SU-DHL-6 (cell line): Measurements from ENCODE around the gene MAGEL2.

Experiments used
- H2AFZ ChIP-seq: fragments of 200-600 bp; sonication (generic); 2 replicates; pipeline ENCODE4 v1.6.1; 2014; ENCODE audit warnings: low read depth, mild to moderate bottlenecking, moderate library complexity, mixed read lengths, antibody characterized with exemption, low read length; ENCODE audit not compliant: severe bottlenecking
- H3F3A ChIP-seq: fragments of 200-600 bp; shearing (Covaris generic); 2 replicates; pipeline ENCODE4 v1.6.0; 2016; ENCODE audit warnings: antibody characterized with exemption, mild to moderate bottlenecking; ENCODE audit not compliant: insufficient read depth
- H3K27ac ChIP-seq: fragments of 200-600 bp; sonication (generic); 2 replicates; pipeline ENCODE4 v1.5.1; 2016; ENCODE audit warnings: low read depth, mild to moderate bottlenecking, low read length, moderate library complexity, mixed read lengths
- H3K27me3 ChIP-seq: fragments of 200-600 bp; sonication (generic), shearing (Covaris generic); 2 replicates; pipeline ENCODE4 v1.6.0; 2014; ENCODE audit warnings: mild to moderate bottlenecking, low read length
- H3K36me3 ChIP-seq: fragments of 200-600 bp; sonication (generic); 2 replicates; pipeline ENCODE4 v1.6.1; 2014; ENCODE audit warnings: mild to moderate bottlenecking, low read length, mixed read lengths
- H3K4me2 ChIP-seq: fragments of 300-600, 200-600 bp; shearing (Covaris generic), sonication (generic); 2 replicates; pipeline ENCODE4 v1.6.0; 2014; ENCODE audit warnings: low read length, low read depth, mild to moderate bottlenecking; ENCODE audit not compliant: poor library complexity, severe bottlenecking
- H3K4me3 ChIP-seq: fragments of 200-600 bp; sonication (generic); 2 replicates; pipeline ENCODE4 v1.5.1; 2014; ENCODE audit warnings: antibody characterized with exemption, low read length, mild to moderate bottlenecking, mixed read lengths; ENCODE audit not compliant: insufficient read depth, poor library complexity, severe bottlenecking
- H3K79me2 ChIP-seq: fragments of 200-600 bp; sonication (generic); 2 replicates; pipeline ENCODE4 v1.6.1; 2014; ENCODE audit warnings: mild to moderate bottlenecking, low read length, moderate library complexity; ENCODE audit not compliant: insufficient read depth
- H3K9ac ChIP-seq: fragments of 200-600 bp; sonication (generic); 2 replicates; pipeline ENCODE4 v1.7.0; 2014; ENCODE audit warnings: mild to moderate bottlenecking, low read length
- H3K9me2 ChIP-seq: fragments of 200-600 bp; sonication (generic); replicated peaks from 2 replicates; pipeline ENCODE4 v1.6.1; 2014; ENCODE audit warnings: low read length; ENCODE audit not compliant: insufficient read depth
- H3K9me3 ChIP-seq: fragments of 200-600 bp; sonication (generic); 2 replicates; pipeline ENCODE4 v1.6.1; 2014; ENCODE audit warnings: low read length, mixed read lengths; ENCODE audit not compliant: insufficient read depth
- H4K20me1 ChIP-seq: fragments of 200-600 bp; sonication (generic); 2 replicates; pipeline ENCODE4 v1.6.1; 2014; ENCODE audit warnings: low read depth, mild to moderate bottlenecking, antibody characterized with exemption, low read length, moderate library complexity, mixed read lengths
- EZH2phosphoT487 ChIP-seq: fragments of 200-600 bp; sonication (generic), shearing (Covaris generic); conservative IDR thresholded peaks from 2 replicates; pipeline ENCODE4 v1.6.1; 2018; ENCODE audit warnings: mild to moderate bottlenecking, antibody characterized with exemption, low read length, moderate library complexity, mixed read lengths
- TF ChIP-seq, protein P1 (sequence below): fragments of 200-600 bp; sonication (generic); IDR thresholded peaks from one replicate; pipeline ENCODE4 v1.5.1; 2017; ENCODE audit warnings: antibody characterized with exemption, mild to moderate bottlenecking, low read length, moderate library complexity; ENCODE audit not compliant: insufficient read depth, poor library complexity, severe bottlenecking

MAGEL2 gene

DNA sequence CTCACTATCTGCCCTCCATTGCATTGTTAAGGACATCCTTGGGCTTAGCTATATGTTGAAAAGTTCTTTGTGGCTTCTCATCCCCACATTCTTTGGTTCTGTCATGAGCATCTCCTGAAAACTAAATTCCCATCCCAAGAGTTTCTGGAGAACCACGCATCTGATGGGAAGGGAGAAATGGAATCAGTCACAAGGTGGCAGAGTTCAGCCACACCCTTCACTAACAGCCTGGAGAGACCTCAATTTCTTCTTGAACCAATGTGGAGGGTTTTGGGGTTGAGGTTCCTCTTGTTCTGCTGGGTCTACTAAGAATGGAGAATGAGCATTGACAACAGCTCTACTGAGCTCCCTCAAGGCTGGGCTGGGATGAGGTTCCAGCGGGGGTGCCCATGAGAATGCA is 15.6 kb upstream of the MAGEL2 start:
- Histone ChIP-seq H3F3A (no peaks in the 10 kb centered on the region), H3K9me2 (no peaks in the 10 kb centered on the region), H3K9me3 (no peaks in the 10 kb centered on the region), H3K36me3 (no peaks in the 10 kb centered on the region), H3K27me3 (no peaks in the 10 kb centered on the region), H3K27ac (no peak overlapping the region), H4K20me1 (no peaks in the 10 kb centered on the region), H3K79me2 (no peaks in the 10 kb centered on the region), H3K4me3 (no peak overlapping the region), H3K9ac (no peak overlapping the region), H2AFZ (no peak overlapping the region), H3K4me2 (no peak overlapping the region)
- TF ChIP-seq, protein P1, sequence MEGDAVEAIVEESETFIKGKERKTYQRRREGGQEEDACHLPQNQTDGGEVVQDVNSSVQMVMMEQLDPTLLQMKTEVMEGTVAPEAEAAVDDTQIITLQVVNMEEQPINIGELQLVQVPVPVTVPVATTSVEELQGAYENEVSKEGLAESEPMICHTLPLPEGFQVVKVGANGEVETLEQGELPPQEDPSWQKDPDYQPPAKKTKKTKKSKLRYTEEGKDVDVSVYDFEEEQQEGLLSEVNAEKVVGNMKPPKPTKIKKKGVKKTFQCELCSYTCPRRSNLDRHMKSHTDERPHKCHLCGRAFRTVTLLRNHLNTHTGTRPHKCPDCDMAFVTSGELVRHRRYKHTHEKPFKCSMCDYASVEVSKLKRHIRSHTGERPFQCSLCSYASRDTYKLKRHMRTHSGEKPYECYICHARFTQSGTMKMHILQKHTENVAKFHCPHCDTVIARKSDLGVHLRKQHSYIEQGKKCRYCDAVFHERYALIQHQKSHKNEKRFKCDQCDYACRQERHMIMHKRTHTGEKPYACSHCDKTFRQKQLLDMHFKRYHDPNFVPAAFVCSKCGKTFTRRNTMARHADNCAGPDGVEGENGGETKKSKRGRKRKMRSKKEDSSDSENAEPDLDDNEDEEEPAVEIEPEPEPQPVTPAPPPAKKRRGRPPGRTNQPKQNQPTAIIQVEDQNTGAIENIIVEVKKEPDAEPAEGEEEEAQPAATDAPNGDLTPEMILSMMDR, result no peak
- no peak for TF ChIP-seq EZH2phosphoT487

DNA sequence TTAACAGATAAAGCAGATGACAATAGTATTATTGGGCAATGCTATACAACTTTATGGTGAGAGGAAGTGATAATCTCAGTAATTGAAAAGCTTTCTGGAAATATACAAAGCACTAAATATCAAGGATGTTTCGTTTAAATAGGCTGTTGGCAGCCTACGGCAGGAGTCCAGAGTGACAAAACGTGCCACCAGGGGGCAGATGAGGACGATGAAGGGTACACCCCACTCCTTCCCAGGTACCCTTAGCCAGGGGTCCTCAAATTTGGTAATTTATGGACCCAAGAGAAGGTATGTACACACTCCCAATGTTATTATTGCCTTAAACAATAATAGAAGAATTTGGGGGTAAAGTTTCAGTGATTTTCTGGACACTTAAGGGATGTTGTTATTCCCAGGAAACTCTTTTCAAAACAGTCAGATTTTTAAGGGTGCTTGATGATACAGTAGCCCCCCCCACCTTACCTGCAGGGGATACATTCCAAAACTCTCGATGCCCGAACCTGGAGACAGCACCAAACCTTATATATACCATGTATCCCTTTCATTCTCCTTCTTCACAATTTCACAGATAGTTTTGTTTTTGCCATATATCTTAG is 1.4 kb upstream of the MAGEL2 start:
- H3K4me3 ChIP-seq, result no peak overlapping the region
- H3K27ac ChIP-seq, result no peak overlapping the region
- H3K9ac ChIP-seq, result no peak overlapping the region
- H3K79me2 ChIP-seq, result no peaks in the 10 kb centered on the region
- no peaks in the 10 kb centered on the region for H4K20me1 ChIP-seq
- TF ChIP-seq EZH2phosphoT487, result no peak
- TF ChIP-seq, protein P1, result no peak
- H3K9me3 ChIP-seq, result no peaks in the 10 kb centered on the region
- H3F3A ChIP-seq, result no peaks in the 10 kb centered on the region
- no peaks in the 10 kb centered on the region for H3K27me3 ChIP-seq
- H2AFZ ChIP-seq, result no peak overlapping the region
- H3K36me3 ChIP-seq, result no peaks in the 10 kb centered on the region
- no peak overlapping the region for H3K4me2 ChIP-seq
- no peaks in the 10 kb centered on the region for H3K9me2 ChIP-seq

DNA sequence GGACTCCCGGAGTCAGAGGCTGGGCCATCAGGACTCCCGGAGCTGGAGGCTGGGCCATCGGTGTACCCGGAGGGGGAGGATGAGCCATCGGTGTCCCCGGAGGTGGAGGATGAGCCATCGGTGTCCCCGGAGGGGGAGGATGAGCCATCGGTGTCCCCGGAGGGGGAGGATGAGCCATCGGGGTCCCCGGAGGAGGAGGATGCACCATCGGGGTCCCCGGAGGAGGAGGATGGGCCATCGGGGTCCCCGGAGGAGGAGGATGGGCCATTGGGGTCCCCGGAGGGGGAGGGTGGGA is 719 bp downstream of the MAGEL2 start:
- Histone ChIP-seq H3K27ac (no peak overlapping the region), H4K20me1 (no peaks in the 10 kb centered on the region), H3K4me2 (no peak overlapping the region), H3K36me3 (no peaks in the 10 kb centered on the region), H3K79me2 (no peaks in the 10 kb centered on the region), H3K9ac (no peak overlapping the region), H3K27me3 (no peaks in the 10 kb centered on the region), H3K9me2 (no peaks in the 10 kb centered on the region), H3F3A (no peaks in the 10 kb centered on the region), H3K9me3 (no peaks in the 10 kb centered on the region), H3K4me3 (no peak overlapping the region), H2AFZ (no peak overlapping the region)
- TF ChIP-seq, protein P1, result no peak
- no peak for TF ChIP-seq EZH2phosphoT487
